ENCODE measurements around the gene ZNF236.
"Not testable (repeated sequence)": the region's sequence is repeated elsewhere in the genome, so short reads cannot be mapped to it uniquely, and the experiment has no call there.

The ZNF236 gene

DNA sequence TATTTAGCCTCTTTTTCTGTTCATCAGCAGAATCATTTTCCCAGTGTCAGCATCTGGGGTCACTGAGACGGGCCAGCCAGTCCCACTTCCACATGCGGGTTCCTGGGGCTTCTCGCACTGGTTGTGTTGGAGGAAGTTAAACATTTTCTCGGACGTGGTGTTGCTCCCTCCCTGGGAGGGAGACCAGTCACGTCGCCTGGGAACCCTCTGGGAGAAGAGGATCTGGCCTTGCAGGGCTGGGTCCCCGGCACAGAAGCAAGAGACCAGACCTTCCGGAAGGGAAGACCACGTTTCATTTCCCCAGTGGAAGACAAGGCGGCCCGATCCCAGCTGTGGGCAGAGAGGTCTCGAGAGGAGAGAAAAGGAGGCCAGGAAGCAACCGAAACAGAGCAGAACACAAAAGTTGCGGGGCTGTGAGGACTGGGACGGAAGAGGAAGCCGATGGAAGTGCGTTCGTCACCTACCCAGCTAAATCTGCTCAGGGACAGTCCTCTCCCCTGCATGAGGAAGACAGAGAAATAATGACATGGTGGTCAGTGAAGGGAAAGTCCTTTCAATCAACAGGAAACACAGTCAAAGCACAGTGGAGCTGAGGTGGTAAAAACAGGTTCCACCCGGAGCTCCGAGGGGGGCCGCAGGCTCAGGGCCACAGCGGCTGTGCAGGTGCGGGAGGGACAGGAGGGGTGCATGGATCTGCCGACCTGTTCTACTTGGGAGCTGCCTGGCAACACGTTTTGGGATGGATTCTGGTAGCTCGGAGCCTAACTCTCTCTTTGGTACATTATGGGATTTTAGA is 165.9 kb downstream of the ZNF236 start:
- no peaks in the 10 kb centered on the region for H3K27me3 ChIP-seq (replicated peaks)
- no peak for DNase-seq
- no peak overlapping the region for H3K27ac ChIP-seq
- in situ Hi-C loops (cut with HindIII; ENCODE audit: low pct_ligation_motif_present, low sequenced_read_pairs): no loop called here
- H3K36me3 ChIP-seq (replicated peaks): no peaks in the 10 kb centered on the region
- TF ChIP-seq, protein P1, sequence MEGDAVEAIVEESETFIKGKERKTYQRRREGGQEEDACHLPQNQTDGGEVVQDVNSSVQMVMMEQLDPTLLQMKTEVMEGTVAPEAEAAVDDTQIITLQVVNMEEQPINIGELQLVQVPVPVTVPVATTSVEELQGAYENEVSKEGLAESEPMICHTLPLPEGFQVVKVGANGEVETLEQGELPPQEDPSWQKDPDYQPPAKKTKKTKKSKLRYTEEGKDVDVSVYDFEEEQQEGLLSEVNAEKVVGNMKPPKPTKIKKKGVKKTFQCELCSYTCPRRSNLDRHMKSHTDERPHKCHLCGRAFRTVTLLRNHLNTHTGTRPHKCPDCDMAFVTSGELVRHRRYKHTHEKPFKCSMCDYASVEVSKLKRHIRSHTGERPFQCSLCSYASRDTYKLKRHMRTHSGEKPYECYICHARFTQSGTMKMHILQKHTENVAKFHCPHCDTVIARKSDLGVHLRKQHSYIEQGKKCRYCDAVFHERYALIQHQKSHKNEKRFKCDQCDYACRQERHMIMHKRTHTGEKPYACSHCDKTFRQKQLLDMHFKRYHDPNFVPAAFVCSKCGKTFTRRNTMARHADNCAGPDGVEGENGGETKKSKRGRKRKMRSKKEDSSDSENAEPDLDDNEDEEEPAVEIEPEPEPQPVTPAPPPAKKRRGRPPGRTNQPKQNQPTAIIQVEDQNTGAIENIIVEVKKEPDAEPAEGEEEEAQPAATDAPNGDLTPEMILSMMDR (IDR thresholded peaks at IDR 0.05; ENCODE audit: low read depth, low read length, missing control alignments): no peak
- H3K4me3 ChIP-seq (ENCODE audit: low read depth, low read length): no peak overlapping the region

- in situ Hi-C loops (cut with HindIII; ENCODE audit: low pct_ligation_motif_present, low sequenced_read_pairs): no loop called here
- no peak overlapping the region for H3K4me3 ChIP-seq (ENCODE audit: low read depth, low read length)
- TF ChIP-seq, protein P1 (IDR thresholded peaks at IDR 0.05; ENCODE audit: low read depth, low read length, missing control alignments): no peak
- no peak for DNase-seq
- no peaks in the 10 kb centered on the region for H3K27me3 ChIP-seq (replicated peaks)
- H3K36me3 ChIP-seq (replicated peaks): no peaks in the 10 kb centered on the region
- H3K27ac ChIP-seq: no peak overlapping the region
Measured at GRCh38 chr18:76988827-76989646, 166.7 kb downstream of the ZNF236 start.

DNA sequence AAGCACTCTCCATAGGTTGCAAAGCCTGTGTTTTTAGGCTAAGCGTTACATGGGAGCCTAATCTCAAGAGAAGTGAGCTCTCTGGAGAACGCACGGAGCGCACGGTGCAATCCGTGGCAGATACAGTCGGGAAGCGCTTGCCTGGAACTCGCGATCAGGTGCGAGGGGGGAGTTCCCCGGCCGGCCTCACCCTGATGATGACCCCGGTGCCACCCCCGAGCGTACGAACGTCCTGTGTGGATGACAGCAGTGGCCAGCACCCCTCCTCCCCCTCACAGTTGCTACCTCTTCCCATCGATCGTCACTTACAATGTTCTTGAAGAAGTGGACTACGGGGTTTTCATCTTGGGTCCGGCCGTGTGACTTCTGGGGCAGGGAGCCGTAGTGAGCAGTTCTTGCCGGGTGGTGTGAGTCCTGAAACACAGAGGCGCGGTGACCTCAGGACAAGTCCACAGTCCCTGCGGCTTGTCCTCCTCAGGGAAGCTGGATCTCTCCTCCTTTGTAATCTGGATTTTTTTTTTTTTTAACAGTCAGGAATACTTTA is 167.4 kb downstream of the ZNF236 start:
- no peak for DNase-seq
- Histone ChIP-seq H3K27ac (no peak overlapping the region), H3K36me3 (replicated peaks) (no peaks in the 10 kb centered on the region), H3K27me3 (replicated peaks) (no peaks in the 10 kb centered on the region), H3K4me3 (ENCODE audit: low read depth, low read length) (no peak overlapping the region)
- in situ Hi-C loops (cut with HindIII; ENCODE audit: low pct_ligation_motif_present, low sequenced_read_pairs): no loop called here
- TF ChIP-seq, protein P1 (IDR thresholded peaks at IDR 0.05; ENCODE audit: low read depth, low read length, missing control alignments): no peak

DNA sequence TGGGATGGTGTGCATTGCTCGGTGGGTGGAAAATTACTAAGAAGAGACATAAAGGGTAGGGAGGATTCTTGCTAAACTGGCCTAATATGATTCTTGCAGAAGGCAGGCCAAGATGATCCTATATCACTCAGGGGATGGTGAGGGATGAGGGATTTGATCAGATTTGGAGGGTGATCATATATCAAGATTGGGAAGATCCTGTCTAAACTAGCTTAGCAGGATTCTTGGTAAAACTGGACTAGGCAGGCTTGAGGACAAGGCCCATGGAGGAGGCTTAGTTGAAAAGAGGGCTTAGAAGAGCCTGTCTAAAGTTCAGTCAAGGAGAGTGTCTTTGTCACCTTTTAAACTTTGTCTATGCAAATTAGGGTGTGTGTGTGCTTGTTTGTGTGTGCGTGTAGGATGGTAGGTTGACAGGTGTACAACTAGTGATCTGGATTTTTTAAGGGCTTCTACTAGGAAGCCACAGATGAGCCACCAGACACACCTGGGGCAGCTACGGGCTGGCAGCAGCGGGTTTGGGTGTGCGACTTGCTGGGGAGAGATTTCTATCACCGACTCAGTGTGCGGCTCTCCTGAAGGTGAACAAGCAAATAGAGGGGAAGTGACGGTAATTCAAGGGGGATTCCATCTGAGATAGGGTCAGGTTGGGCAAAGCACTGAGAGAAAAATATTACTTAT is 168.1 kb downstream of the ZNF236 start:
- H3K27ac ChIP-seq; H3K27me3 ChIP-seq (replicated peaks); H3K36me3 ChIP-seq (replicated peaks); DNase-seq; in situ Hi-C loops (cut with HindIII; ENCODE audit: low pct_ligation_motif_present, low sequenced_read_pairs); H3K4me3 ChIP-seq (ENCODE audit: low read depth, low read length): not testable (repeated sequence)

DNA sequence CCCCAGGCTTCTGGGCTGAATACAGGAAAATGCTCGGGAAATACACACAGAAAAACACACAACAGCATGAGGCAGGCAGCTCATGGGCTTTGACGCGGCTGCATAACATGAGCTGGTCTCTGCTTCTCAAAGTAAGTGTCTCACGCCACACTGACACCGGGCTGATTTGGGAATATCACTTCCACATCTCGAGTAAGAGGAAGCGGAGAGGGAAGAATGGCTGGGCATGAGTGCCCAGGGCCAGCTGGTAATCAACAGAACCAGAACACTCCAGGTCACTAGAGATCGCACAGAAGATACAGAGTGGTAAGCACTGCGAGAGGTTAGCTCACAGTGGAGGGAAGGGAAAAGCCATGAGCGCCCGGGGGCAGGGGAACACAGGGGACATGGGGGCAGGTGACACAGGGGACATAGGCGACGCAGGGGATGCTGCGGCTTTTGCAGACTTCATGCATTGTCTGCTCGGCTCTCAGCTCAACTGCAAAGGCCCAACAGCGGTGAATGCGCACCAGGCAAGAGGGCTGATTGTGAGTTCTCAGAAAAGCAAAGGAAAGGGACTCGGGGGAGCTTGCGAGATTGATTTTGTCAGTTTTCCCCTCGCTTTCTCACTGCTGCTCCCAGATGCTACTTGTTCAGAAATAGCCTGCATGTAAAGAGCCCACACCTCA is 168.8 kb downstream of the ZNF236 start:
- no peak overlapping the region for H3K4me3 ChIP-seq (ENCODE audit: low read depth, low read length)
- H3K36me3 ChIP-seq (replicated peaks): no peaks in the 10 kb centered on the region
- no peak overlapping the region for H3K27ac ChIP-seq
- TF ChIP-seq, protein P1 (IDR thresholded peaks at IDR 0.05; ENCODE audit: low read depth, low read length, missing control alignments): no peak
- in situ Hi-C loops (cut with HindIII; ENCODE audit: low pct_ligation_motif_present, low sequenced_read_pairs): no loop called here
- DNase-seq: no peak
- no peaks in the 10 kb centered on the region for H3K27me3 ChIP-seq (replicated peaks)
